Endothelial cell of umbilical vein (primary cell): ENCODE measurements around the gene RABL3.
A peak's percentile ranks its signal among the peaks of the same experiment; 100 is the strongest.

Experiments used
- CTCF ChIP-seq, 2 donors: IDR thresholded peaks; 1 replicate in 1 of 2; 2 replicates in 1 of 2; pipeline ENCODE4 v1.5.1; 2011; ENCODE audit warnings: low read length in 2 of 2, mild to moderate bottlenecking in 2 of 2, moderate library complexity in 2 of 2, control low read depth in 1 of 2, inconsistent platforms in 1 of 2, low read depth in 1 of 2; ENCODE audit not compliant: insufficient read depth in 1 of 2; ENCODE audit errors: extremely low read depth in 1 of 2
- POLR2A ChIP-seq: IDR thresholded peaks from 2 replicates; pipeline ENCODE4 v1.6.1; 2012; ENCODE audit warnings: low read depth, mild to moderate bottlenecking, control low read depth, low read length

GRCh38 chr3:120791913-120792312, 49.6 kb upstream of the RABL3 start:
- TF ChIP-seq CTCF (IDR thresholded peaks at IDR 0.05; ENCODE audit: extremely low read depth in 1 of 2, insufficient read depth in 1 of 2, low read depth in 1 of 2, low read length in 2 of 2) (no peak), POLR2A (peak; percentile 36)
